SU-DHL-6 (cell line): Measurements from ENCODE around the gene NUP188.

Experiments
- H2AFZ ChIP-seq: fragments of 200-600 bp; sonication (generic); 2 replicates; pipeline ENCODE4 v1.6.1; 2014; ENCODE audit warnings: low read depth, mild to moderate bottlenecking, moderate library complexity, mixed read lengths, antibody characterized with exemption, low read length; ENCODE audit not compliant: severe bottlenecking
- H3F3A ChIP-seq: fragments of 200-600 bp; shearing (Covaris generic); 2 replicates; pipeline ENCODE4 v1.6.0; 2016; ENCODE audit warnings: antibody characterized with exemption, mild to moderate bottlenecking; ENCODE audit not compliant: insufficient read depth
- H3K27ac ChIP-seq: fragments of 200-600 bp; sonication (generic); 2 replicates; pipeline ENCODE4 v1.5.1; 2016; ENCODE audit warnings: low read depth, mild to moderate bottlenecking, low read length, moderate library complexity, mixed read lengths
- H3K27me3 ChIP-seq: fragments of 200-600 bp; sonication (generic), shearing (Covaris generic); 2 replicates; pipeline ENCODE4 v1.6.0; 2014; ENCODE audit warnings: mild to moderate bottlenecking, low read length
- H3K36me3 ChIP-seq: fragments of 200-600 bp; sonication (generic); 2 replicates; pipeline ENCODE4 v1.6.1; 2014; ENCODE audit warnings: mild to moderate bottlenecking, low read length, mixed read lengths
- H3K4me2 ChIP-seq: fragments of 300-600, 200-600 bp; shearing (Covaris generic), sonication (generic); 2 replicates; pipeline ENCODE4 v1.6.0; 2014; ENCODE audit warnings: low read length, low read depth, mild to moderate bottlenecking; ENCODE audit not compliant: poor library complexity, severe bottlenecking
- H3K4me3 ChIP-seq: fragments of 200-600 bp; sonication (generic); 2 replicates; pipeline ENCODE4 v1.5.1; 2014; ENCODE audit warnings: antibody characterized with exemption, low read length, mild to moderate bottlenecking, mixed read lengths; ENCODE audit not compliant: insufficient read depth, poor library complexity, severe bottlenecking
- H3K79me2 ChIP-seq: fragments of 200-600 bp; sonication (generic); 2 replicates; pipeline ENCODE4 v1.6.1; 2014; ENCODE audit warnings: mild to moderate bottlenecking, low read length, moderate library complexity; ENCODE audit not compliant: insufficient read depth
- H3K9ac ChIP-seq: fragments of 200-600 bp; sonication (generic); 2 replicates; pipeline ENCODE4 v1.7.0; 2014; ENCODE audit warnings: mild to moderate bottlenecking, low read length
- H3K9me2 ChIP-seq: fragments of 200-600 bp; sonication (generic); replicated peaks from 2 replicates; pipeline ENCODE4 v1.6.1; 2014; ENCODE audit warnings: low read length; ENCODE audit not compliant: insufficient read depth
- H3K9me3 ChIP-seq: fragments of 200-600 bp; sonication (generic); 2 replicates; pipeline ENCODE4 v1.6.1; 2014; ENCODE audit warnings: low read length, mixed read lengths; ENCODE audit not compliant: insufficient read depth
- H4K20me1 ChIP-seq: fragments of 200-600 bp; sonication (generic); 2 replicates; pipeline ENCODE4 v1.6.1; 2014; ENCODE audit warnings: low read depth, mild to moderate bottlenecking, antibody characterized with exemption, low read length, moderate library complexity, mixed read lengths
- CTCF ChIP-seq: fragments of 200-600 bp; sonication (generic); IDR thresholded peaks from one replicate; pipeline ENCODE4 v1.5.1; 2017; ENCODE audit warnings: antibody characterized with exemption, mild to moderate bottlenecking, low read length, moderate library complexity; ENCODE audit not compliant: insufficient read depth, poor library complexity, severe bottlenecking
- EZH2phosphoT487 ChIP-seq: fragments of 200-600 bp; sonication (generic), shearing (Covaris generic); conservative IDR thresholded peaks from 2 replicates; pipeline ENCODE4 v1.6.1; 2018; ENCODE audit warnings: mild to moderate bottlenecking, antibody characterized with exemption, low read length, moderate library complexity, mixed read lengths

Gene NUP188

DNA sequence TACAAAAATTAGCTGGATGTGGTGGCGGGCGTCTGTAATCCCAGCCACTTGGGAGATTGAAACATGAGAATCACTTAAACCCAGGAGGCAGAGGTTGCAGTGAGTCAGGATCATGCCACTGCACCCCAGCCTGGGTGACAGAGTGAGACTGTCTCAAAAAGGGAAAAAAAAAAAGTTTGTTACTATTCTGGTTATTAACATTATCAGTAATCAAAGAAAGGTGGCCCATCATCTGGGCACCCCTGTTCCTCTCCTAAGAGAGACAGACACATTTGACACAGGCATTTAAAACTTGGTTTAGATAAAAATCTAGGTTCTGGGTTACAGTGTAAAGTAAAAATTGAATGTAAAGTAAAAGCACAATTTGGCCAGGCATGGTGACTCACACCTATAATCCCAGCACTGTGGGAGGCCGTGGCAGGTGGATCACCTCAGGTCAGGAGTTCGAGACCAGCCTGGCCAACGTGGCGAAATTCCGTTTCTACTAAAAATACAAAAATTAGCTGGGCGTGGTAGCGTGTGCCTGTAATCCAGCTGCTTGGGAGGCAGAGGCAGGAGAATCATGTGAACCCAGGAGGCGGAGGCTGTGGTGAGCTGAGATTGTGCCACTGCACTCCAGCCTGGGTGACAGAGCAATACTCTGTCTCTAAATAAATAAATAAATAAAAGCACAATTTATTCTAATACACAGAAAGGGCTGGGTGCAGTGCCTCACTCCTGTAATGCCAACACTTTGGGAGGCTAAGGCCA lies 43.5 kb upstream of the NUP188 start:
- Histone ChIP-seq H3F3A (no peaks in the 10 kb centered on the region), H3K4me3 (no peak overlapping the region), H3K79me2 (peaks cover 13% of the 10 kb centered on the region; the same call in 1 of the 2 replicates), H3K9ac (no peak overlapping the region), H4K20me1 (no peaks in the 10 kb centered on the region), H3K27me3 (no peaks in the 10 kb centered on the region), H3K4me2 (no peak overlapping the region), H3K9me2 (no peaks in the 10 kb centered on the region), H2AFZ (no peak overlapping the region), H3K27ac (no peak overlapping the region), H3K36me3 (no peaks in the 10 kb centered on the region), H3K9me3 (no peaks in the 10 kb centered on the region)
- TF ChIP-seq CTCF (no peak), EZH2phosphoT487 (no peak)

- no peak overlapping the region for H2AFZ ChIP-seq
- H3K36me3 ChIP-seq, result no peaks in the 10 kb centered on the region
- H4K20me1 ChIP-seq, result no peaks in the 10 kb centered on the region
- no peaks in the 10 kb centered on the region for H3K27me3 ChIP-seq
- no peak overlapping the region for H3K27ac ChIP-seq
- TF ChIP-seq EZH2phosphoT487, result no peak
- no peak for TF ChIP-seq CTCF
- H3K9me2 ChIP-seq, result no peaks in the 10 kb centered on the region
- H3K9ac ChIP-seq, result no peak overlapping the region
- H3F3A ChIP-seq, result no peaks in the 10 kb centered on the region
- no peaks in the 10 kb centered on the region for H3K9me3 ChIP-seq
- H3K79me2 ChIP-seq, result peaks cover 15% of the 10 kb centered on the region; the same call in 1 of the 2 replicates
- H3K4me2 ChIP-seq, result no peak overlapping the region
- no peak overlapping the region for H3K4me3 ChIP-seq
Measured at GRCh38 chr9:128905964-128906363, 41.5 kb upstream of the NUP188 start.

GRCh38 chr9:128906741-128907140 lies 40.8 kb upstream of the NUP188 start:
- no peaks in the 10 kb centered on the region for H3F3A ChIP-seq
- H3K27ac ChIP-seq, result no peak overlapping the region
- no peaks in the 10 kb centered on the region for H3K9me3 ChIP-seq
- no peak overlapping the region for H3K9ac ChIP-seq
- peaks cover 22% of the 10 kb centered on the region; the same call in 1 of the 2 replicates for H3K79me2 ChIP-seq
- no peak overlapping the region for H3K4me3 ChIP-seq
- TF ChIP-seq EZH2phosphoT487 (no peak), CTCF (no peak)
- H2AFZ ChIP-seq, result no peak overlapping the region
- H4K20me1 ChIP-seq, result no peaks in the 10 kb centered on the region
- H3K36me3 ChIP-seq, result no peaks in the 10 kb centered on the region
- H3K27me3 ChIP-seq, result no peaks in the 10 kb centered on the region
- H3K4me2 ChIP-seq, result no peak overlapping the region
- H3K9me2 ChIP-seq, result no peaks in the 10 kb centered on the region
